K562 (cell line): Measurements from ENCODE around the gene WNT7B. TPM values are rescaled to one million over a fixed set of nuclear protein-coding genes. Genes with fewer than 3 reads are reported as not detected.

ENCODE experiments used
- ATAC-seq: fragments of 200-7000 bp; cut with Tn5 transposase; 3 replicates; pipeline ENCODE4 v1.9.1; 2020; ENCODE audit warnings: moderate library complexity
- BruUV-seq: library from RNA; stranded (reverse); fragments of 400-500 nt; replicated peaks from 2 replicates; lab custom pipeline; 2021; lab: Mats Ljungman, UMichigan
- CTCF ChIA-PET: fragments of 300-600 bp; formaldehyde crosslinking; extraction: SDS; loops from one replicate; lab custom pipeline; 2021; ENCODE audit warnings: low intra/inter-chr PET ratio; lab: Yijun Ruan, JAX
- POLR2A ChIA-PET: fragments of 300-600, 350-650 bp; sonication (Branson Sonifier 250); formaldehyde crosslinking; extraction: SDS; loops from one replicate; lab custom pipeline; 2021; ENCODE audit warnings: antibody characterized with exemption, inconsistent platforms; lab: Yijun Ruan, JAX
- DNase-seq, 4 experiments: peaks; one replicate each; pipeline versions ENCODE4 v3.0.0 to v3.0.0-alpha.2; 2011 to 2018; ENCODE audit warnings: low spot score in 3 of 4, mixed read lengths in 3 of 4; ENCODE audit errors: extremely low read depth in 1 of 4
- FAIRE-seq: peaks from 2 replicates; lab custom pipeline; 2011; peaks lifted over from hg19 to GRCh38; lab: Jason Lieb, UNC
- H2AFZ ChIP-seq: 2 replicates; pipeline ENCODE4 v1.6.0; 2011; ENCODE audit warnings: low read depth, low read length, control low read depth, inconsistent platforms
- H3K27ac ChIP-seq: fragments of 200-600 bp; 3 replicates; pipeline ENCODE4 v1.8.0; 2011; ENCODE audit warnings: low read depth, mild to moderate bottlenecking, control low read depth, inconsistent platforms, low read length, moderate library complexity, mixed read lengths; ENCODE audit errors: extremely low read depth
- H3K27me3 ChIP-seq, 2 experiments: fragments of 300-600 bp in 1 of 2; 2 replicates in 1 of 2; 3 replicates in 1 of 2; pipeline versions ENCODE4 v1.6.0 to v1.8.0; 2011; ENCODE audit warnings: inconsistent platforms in 2 of 2, low read length in 2 of 2, mild to moderate bottlenecking in 1 of 2, mixed read lengths in 1 of 2, moderate library complexity in 1 of 2; ENCODE audit not compliant: control insufficient read depth in 2 of 2, insufficient read depth in 2 of 2
- H3K36me3 ChIP-seq: fragments of 300-600 bp; 3 replicates; pipeline ENCODE4 v1.8.0; 2011; ENCODE audit warnings: mild to moderate bottlenecking, low read length, inconsistent platforms; ENCODE audit not compliant: control insufficient read depth, insufficient read depth
- H3K4me1 ChIP-seq, 2 experiments: fragments of 200-600 bp in 1 of 2; replicated peaks in 1 of 2; 2 replicates in 1 of 2; 3 replicates in 1 of 2; pipeline versions ENCODE4 v1.5.1 to v1.8.0; 2011; ENCODE audit warnings: inconsistent platforms in 2 of 2, low read length in 2 of 2, mild to moderate bottlenecking in 1 of 2, mixed read lengths in 1 of 2, moderate library complexity in 1 of 2; ENCODE audit not compliant: control insufficient read depth in 2 of 2, insufficient read depth in 2 of 2
- H3K4me2 ChIP-seq: 2 replicates; pipeline ENCODE4 v1.6.1; 2011; ENCODE audit warnings: low read length, control low read depth, inconsistent platforms, mixed read lengths; ENCODE audit not compliant: insufficient read depth
- H3K4me3 ChIP-seq: fragments of 200-600 bp; sonication (generic), shearing (Covaris generic); 2 replicates; pipeline ENCODE4 v1.5.1; 2016; ENCODE audit warnings: control low read depth, inconsistent platforms
- H3K79me2 ChIP-seq: fragments of 200-600 bp; 3 replicates; pipeline ENCODE4 v1.8.0; 2011; ENCODE audit warnings: low read length, inconsistent platforms; ENCODE audit not compliant: control insufficient read depth, insufficient read depth
- H3K9ac ChIP-seq, 2 experiments: 2 replicates each; pipeline versions ENCODE4 v1.6.0 to v1.6.1; 2011; ENCODE audit warnings: low read depth in 2 of 2, low read length in 2 of 2, control low read depth in 1 of 2, inconsistent platforms in 1 of 2, mild to moderate bottlenecking in 1 of 2, mixed read lengths in 1 of 2; ENCODE audit not compliant: insufficient read depth in 1 of 2
- H3K9me1 ChIP-seq: one replicate; pipeline ENCODE4 v1.6.0; 2011; ENCODE audit warnings: inconsistent platforms, mild to moderate bottlenecking, low read length, moderate library complexity; ENCODE audit not compliant: control insufficient read depth, insufficient read depth
- H3K9me3 ChIP-seq: replicated peaks from 2 replicates; pipeline ENCODE4 v1.5.1; 2011; ENCODE audit warnings: low read depth, low read length, inconsistent platforms; ENCODE audit not compliant: control insufficient read depth, insufficient read depth
- H4K20me1 ChIP-seq: replicated peaks from 2 replicates; pipeline ENCODE4 v1.6.1; 2011; ENCODE audit warnings: low read length, inconsistent platforms, mixed read lengths; ENCODE audit not compliant: control insufficient read depth, insufficient read depth
- HOXB6 ChIP-seq: fragments of 250-450 bp; sonication (Bioruptor Pico); IDR thresholded peaks from 2 replicates; pipeline ENCODE4 v1.5.1; 2022; ENCODE audit warnings: mild to moderate bottlenecking, borderline replicate concordance
- WGBS: fragments of 100-300 bp; shearing (Covaris generic); methylation state at CpG from one replicate; pipeline ENCODE4 v1.1.6; 2016; ENCODE audit warnings: low coverage, mixed read lengths; ENCODE audit not compliant: insufficient coverage; ENCODE audit errors: missing lambda C conversion rate; 5-methylcytosine and 5-hydroxymethylcytosine counted together
- in situ Hi-C: fragments of 300-500 bp; cut with MboI; formaldehyde crosslinking; loops from 4 replicates; pipeline ENCODE4 v1.15.0; 2018; ENCODE audit warnings: inconsistent platforms, mixed read lengths
- intact Hi-C: fragments of 100-400 bp; cut with micrococcal nuclease; formaldehyde crosslinking; loops from 2 replicates; pipeline ENCODE4 v1.14.2; 2022
- polyA plus RNA-seq, 8 experiments: library from polyadenylated mRNA; depleted of rRNA in 4 of 8; stranded (reverse) in 5 of 8; unstranded in 3 of 8; fragments of >200 nt; fragmentation: Nextera tagmentation in 2 of 8; fragmentation: Illumina TruSeq in 1 of 8; extraction: Ambion mirVana in 2 of 8; extraction: Trizol in 1 of 8; gene quantifications; 2 replicates each; pipeline versions ENCODE4 v1.2.1 to v1.2.3, GENCODE V29; 2011 to 2014; ENCODE audit warnings: inconsistent platforms in 1 of 8, missing spikeins in 1 of 8
- total RNA-seq, 7 experiments: library from RNA; depleted of rRNA in 6 of 7; stranded (reverse); fragments of >200 nt in 6 of 7; fragmentation: Illumina TruSeq in 2 of 7; extraction: Trizol in 2 of 7; gene quantifications; 2 replicates each; pipeline versions ENCODE4 v1.2.1 to v1.2.3, GENCODE V29; 2011 to 2021; ENCODE audit warnings: low replicate concordance in 1 of 7
- TF ChIP-seq, protein P1 (sequence below): fragments of 250-450 bp; sonication (Bioruptor Pico); IDR thresholded peaks from 2 replicates; pipeline ENCODE4 v1.8.0; 2021; ENCODE audit warnings: moderate library complexity, mild to moderate bottlenecking, inconsistent platforms

The WNT7B gene
- total and polyA plus RNA-seq, 9 of the 15 experiments (the other 6 are each of a cell fraction or from before 2014, with no cell fraction given), result not detected

DNA sequence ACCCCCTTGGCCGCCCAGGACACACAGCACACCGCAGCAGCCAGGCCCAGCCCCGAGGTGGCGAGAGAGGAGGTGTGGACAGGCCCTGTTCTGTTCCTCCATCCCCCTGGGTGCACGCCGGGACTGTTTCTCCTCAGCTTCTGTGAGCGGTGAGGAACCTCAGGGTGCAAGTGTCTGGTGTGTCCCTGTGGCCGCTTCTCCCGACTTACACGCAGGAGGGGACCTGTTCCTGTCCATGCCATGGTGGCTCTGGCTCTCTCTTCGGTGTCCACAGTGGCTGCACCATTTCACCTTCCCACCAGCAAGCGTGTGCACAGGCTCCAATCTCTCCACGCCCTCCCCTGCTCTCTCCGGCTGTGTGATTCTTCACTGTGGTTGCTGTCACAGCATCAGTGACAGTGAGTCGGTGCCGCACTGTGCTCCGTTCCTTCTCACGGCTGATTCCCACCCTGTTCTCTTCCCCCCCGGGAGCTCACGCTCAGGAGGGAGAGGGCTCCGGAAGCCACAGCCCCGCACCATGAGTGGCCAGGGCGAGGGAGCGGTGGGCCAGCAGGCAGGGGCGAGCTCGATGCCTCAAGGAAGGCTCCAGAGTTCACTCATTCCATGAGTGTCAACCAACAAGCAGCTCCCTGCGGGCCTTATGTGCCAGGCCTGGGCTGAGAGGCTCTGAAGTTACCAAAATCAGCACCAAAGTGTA is 18.6 kb upstream of the WNT7B start:
- Histone ChIP-seq H3K9me1 (no peaks in the 10 kb centered on the region), H3K79me2 (no peaks in the 10 kb centered on the region), H3K4me2 (no peak overlapping the region), H3K9ac (no peak overlapping the region), H3K4me1 (peaks cover 0 to 31% of the 10 kb centered on the region in 2 experiments; a peak in 2 of 5 replicates), H3K36me3 (no peaks in the 10 kb centered on the region), H4K20me1 (0 out of 2 replicates have a peak, but pooled peaks cover 5% of the 10 kb centered on the region), H2AFZ (no peak overlapping the region), H3K27me3 (peaks cover 0 to 34% of the 10 kb centered on the region in 2 experiments; a peak in 2 of 5 replicates), H3K27ac (no peak overlapping the region), H3K9me3 (no peaks in the 10 kb centered on the region), H3K4me3 (no peak overlapping the region)
- ChIA-PET CTCF (interaction anchor here (1.3 to 4.5 kb wide), 3 partner anchors 121 to 127 kb away, joined by 3 to 111 read pairs (median 3); no protein-coding TSS in a partner anchor), POLR2A (interaction anchor here (0.5 to 1.3 kb wide), 4 partner anchors 121 to 767 kb away, joined by 3 to 6 read pairs (median 3); partner anchors contain the start of gene TBC1D22A)
- no TSS peak for BruUV-seq
- ATAC-seq (peak; percentile 28; the same call in 1 of the 3 replicates), DNase-seq (no peak), FAIRE-seq (no peak)
- TF ChIP-seq, protein P1, sequence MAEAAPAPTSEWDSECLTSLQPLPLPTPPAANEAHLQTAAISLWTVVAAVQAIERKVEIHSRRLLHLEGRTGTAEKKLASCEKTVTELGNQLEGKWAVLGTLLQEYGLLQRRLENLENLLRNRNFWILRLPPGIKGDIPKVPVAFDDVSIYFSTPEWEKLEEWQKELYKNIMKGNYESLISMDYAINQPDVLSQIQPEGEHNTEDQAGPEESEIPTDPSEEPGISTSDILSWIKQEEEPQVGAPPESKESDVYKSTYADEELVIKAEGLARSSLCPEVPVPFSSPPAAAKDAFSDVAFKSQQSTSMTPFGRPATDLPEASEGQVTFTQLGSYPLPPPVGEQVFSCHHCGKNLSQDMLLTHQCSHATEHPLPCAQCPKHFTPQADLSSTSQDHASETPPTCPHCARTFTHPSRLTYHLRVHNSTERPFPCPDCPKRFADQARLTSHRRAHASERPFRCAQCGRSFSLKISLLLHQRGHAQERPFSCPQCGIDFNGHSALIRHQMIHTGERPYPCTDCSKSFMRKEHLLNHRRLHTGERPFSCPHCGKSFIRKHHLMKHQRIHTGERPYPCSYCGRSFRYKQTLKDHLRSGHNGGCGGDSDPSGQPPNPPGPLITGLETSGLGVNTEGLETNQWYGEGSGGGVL, result no peak
- TF ChIP-seq HOXB6 (CRISPR knock-in tag), result no peak
- 21% methylated on average over 9 of the region's 27 CpGs for WGBS
- in situ Hi-C loops, result no loop called here
- intact Hi-C loops, result loop anchor here (2.0 kb wide), 1 partner anchor 121 kb away; no protein-coding TSS in a partner anchor
